H1 (cell line): ENCODE data around the gene DCHS1. TPM values are rescaled to one million over a fixed set of nuclear protein-coding genes. Genes with fewer than 3 reads are reported as not detected.

ENCODE experiments used
- CTCF ChIA-PET: fragments of 300-600 bp; sonication (Branson Sonifier 250); formaldehyde crosslinking; loops from one replicate; lab custom pipeline; 2021; ENCODE audit not compliant: partially characterized antibody; lab: Charles Lee
- POLR2A ChIA-PET: fragments of 300-600 bp; sonication (Branson Sonifier 250); formaldehyde crosslinking; loops from one replicate; lab custom pipeline; 2021; ENCODE audit warnings: inconsistent platforms; ENCODE audit not compliant: partially characterized antibody; lab: Charles Lee
- DNase-seq, 2 experiments: peaks; one replicate each; pipeline versions ENCODE4 v3.0.0 to v3.0.0-alpha.2; 2010 to 2022; ENCODE audit warnings: low spot score in 2 of 2, low read depth in 1 of 2, mixed read lengths in 1 of 2
- FAIRE-seq: peaks from 2 replicates; lab custom pipeline; 2011; peaks lifted over from hg19 to GRCh38; lab: Jason Lieb, UNC
- H2AFZ ChIP-seq: 2 replicates; pipeline ENCODE4 v1.8.1; 2012; ENCODE audit warnings: low read length, inconsistent platforms
- H2AK5ac ChIP-seq: 2 replicates; pipeline ENCODE4 v1.6.1; 2013; ENCODE audit warnings: low read depth, low read length
- H2BK120ac ChIP-seq: replicated peaks from 2 replicates; pipeline ENCODE3; 2013; ENCODE audit warnings: low read depth, low read length, inconsistent platforms
- H2BK12ac ChIP-seq: 2 replicates; pipeline ENCODE4 v1.6.1; 2013; ENCODE audit warnings: low read depth, low read length
- H2BK15ac ChIP-seq: 2 replicates; pipeline ENCODE4 v1.6.1; 2013; ENCODE audit warnings: low read length
- H2BK20ac ChIP-seq: 2 replicates; pipeline ENCODE4 v1.6.1; 2013; ENCODE audit warnings: low read length
- H2BK5ac ChIP-seq: 2 replicates; pipeline ENCODE4 v1.6.1; 2013; ENCODE audit warnings: low read depth, low read length
- H3K14ac ChIP-seq: 2 replicates; pipeline ENCODE4 v1.6.1; 2013; ENCODE audit warnings: inconsistent platforms; ENCODE audit not compliant: insufficient read length
- H3K18ac ChIP-seq: 2 replicates; pipeline ENCODE4 v1.6.1; 2013; ENCODE audit warnings: low read length; ENCODE audit errors: extremely low read depth
- H3K23ac ChIP-seq: 2 replicates; pipeline ENCODE4 v1.6.1; 2013; ENCODE audit warnings: inconsistent platforms; ENCODE audit not compliant: insufficient read length
- H3K23me2 ChIP-seq: 2 replicates; pipeline ENCODE4 v1.6.1; 2013; ENCODE audit warnings: low read depth, low read length
- H3K27ac ChIP-seq: 2 replicates; pipeline ENCODE4 v1.6.1; 2011; ENCODE audit warnings: low read depth, low read length, inconsistent platforms
- H3K27me3 ChIP-seq, 4 experiments: replicated peaks in 1 of 4; 1 replicate in 1 of 4; 2 replicates in 3 of 4; pipeline versions ENCODE4 v1.6.1 to v1.8.1; 2011 to 2013; ENCODE audit warnings: low read length in 3 of 4, mild to moderate bottlenecking in 3 of 4, inconsistent platforms in 2 of 4, mixed read lengths in 2 of 4, moderate library complexity in 1 of 4; ENCODE audit not compliant: control insufficient read depth in 3 of 4, insufficient read depth in 3 of 4; ENCODE audit errors: extremely low read depth in 1 of 4
- H3K36me3 ChIP-seq, 4 experiments: 2 replicates each; pipeline versions ENCODE4 v1.6.1 to v1.8.1; 2011 to 2013; ENCODE audit warnings: mild to moderate bottlenecking in 4 of 4, low read length in 3 of 4, moderate library complexity in 2 of 4, control low read depth in 1 of 4, inconsistent platforms in 1 of 4; ENCODE audit not compliant: insufficient read depth in 4 of 4, control insufficient read depth in 2 of 4
- H3K4ac ChIP-seq: replicated peaks from 2 replicates; pipeline ENCODE3; 2013; ENCODE audit warnings: low read length, low read depth, mixed read lengths, inconsistent platforms; ENCODE audit not compliant: insufficient read length
- H3K4me1 ChIP-seq, 4 experiments: replicated peaks in 1 of 4; 1 replicate in 1 of 4; 2 replicates in 3 of 4; pipeline versions ENCODE4 v1.6.1 to v1.8.1; 2011 to 2013; ENCODE audit warnings: low read length in 3 of 4, inconsistent platforms in 2 of 4, mixed read lengths in 1 of 4; ENCODE audit not compliant: insufficient read depth in 4 of 4, control insufficient read depth in 3 of 4
- H3K4me2 ChIP-seq, 2 experiments: 2 replicates each; pipeline versions ENCODE4 v1.6.1 to v1.8.1; 2011 to 2013; ENCODE audit warnings: low read depth in 2 of 2, low read length in 2 of 2, control low read depth in 1 of 2, inconsistent platforms in 1 of 2, mild to moderate bottlenecking in 1 of 2; ENCODE audit not compliant: insufficient read depth in 1 of 2
- H3K4me3 ChIP-seq, 4 experiments: fragments of 200-600, 300-600 bp in 1 of 4; sonication (generic), shearing (Covaris generic), sonication (Bioruptor Twin) in 1 of 4; 2 replicates each; pipeline versions ENCODE4 v1.5.1 to v1.8.1; 2011 to 2016; ENCODE audit warnings: low read length in 4 of 4, low read depth in 3 of 4, control low read depth in 2 of 4, inconsistent platforms in 2 of 4, mild to moderate bottlenecking in 2 of 4, mixed read lengths in 1 of 4, moderate library complexity in 1 of 4; ENCODE audit not compliant: insufficient read depth in 2 of 4; ENCODE audit errors: extremely low read depth in 1 of 4
- H3K56ac ChIP-seq: replicated peaks from 2 replicates; pipeline ENCODE3; 2013; ENCODE audit warnings: low read depth, mild to moderate bottlenecking, mixed read lengths, low read length, inconsistent platforms; ENCODE audit not compliant: insufficient read length
- H3K79me1 ChIP-seq: 2 replicates; pipeline ENCODE4 v1.6.1; 2013; ENCODE audit warnings: low read depth, low read length, control low read depth
- H3K79me2 ChIP-seq, 2 experiments: 2 replicates each; pipeline versions ENCODE4 v1.6.1 to v1.8.1; 2012 to 2013; ENCODE audit warnings: low read length in 2 of 2, mild to moderate bottlenecking in 2 of 2, inconsistent platforms in 1 of 2; ENCODE audit not compliant: insufficient read depth in 2 of 2, control insufficient read depth in 1 of 2
- H3K9ac ChIP-seq, 4 experiments: replicated peaks in 1 of 4; 1 replicate in 1 of 4; 2 replicates in 3 of 4; pipeline versions ENCODE4 v1.6.1 to v1.8.1; 2011 to 2013; ENCODE audit warnings: low read depth in 3 of 4, low read length in 3 of 4, control low read depth in 2 of 4, mild to moderate bottlenecking in 2 of 4, moderate library complexity in 2 of 4, inconsistent platforms in 1 of 4; ENCODE audit errors: extremely low read depth in 1 of 4
- H3K9me3 ChIP-seq, 2 experiments: 2 replicates each; pipeline versions ENCODE4 v1.6.1 to v1.8.1; 2012 to 2013; ENCODE audit warnings: mild to moderate bottlenecking in 2 of 2, moderate library complexity in 2 of 2, control low read depth in 1 of 2, inconsistent platforms in 1 of 2, low read depth in 1 of 2, low read length in 1 of 2, mixed read lengths in 1 of 2; ENCODE audit not compliant: insufficient read depth in 2 of 2
- H4K20me1 ChIP-seq, 2 experiments: replicated peaks in 1 of 2; 2 replicates each; pipeline versions ENCODE3 to v1.8.1; 2011 to 2013; ENCODE audit warnings: inconsistent platforms in 2 of 2, low read length in 2 of 2, mild to moderate bottlenecking in 1 of 2; ENCODE audit not compliant: insufficient read depth in 2 of 2, control insufficient read depth in 1 of 2
- H4K5ac ChIP-seq: 2 replicates; pipeline ENCODE4 v1.6.1; 2013; ENCODE audit warnings: low read length, low read depth, mixed read lengths, inconsistent platforms; ENCODE audit not compliant: insufficient read length
- H4K8ac ChIP-seq: 2 replicates; pipeline ENCODE4 v1.8.0; 2013; ENCODE audit warnings: mild to moderate bottlenecking, moderate library complexity, low read length, inconsistent platforms; ENCODE audit not compliant: insufficient read depth; ENCODE audit errors: extremely low read depth
- H4K91ac ChIP-seq: replicated peaks from 2 replicates; pipeline ENCODE3; 2013; ENCODE audit warnings: low read length, mixed read lengths, inconsistent platforms; ENCODE audit not compliant: insufficient read length
- ASH2L ChIP-seq: fragments of 200-600, 300-600 bp; sonication (generic); IDR thresholded peaks from one replicate; pipeline ENCODE4 v1.7.1; 2017; ENCODE audit warnings: low read length
- BCL11A ChIP-seq, 2 experiments: IDR thresholded peaks; one replicate each; pipeline ENCODE4 v1.6.1; 2011; ENCODE audit warnings: low read depth in 2 of 2, low read length in 2 of 2, mild to moderate bottlenecking in 2 of 2
- CHD2 ChIP-seq: IDR thresholded peaks from 2 replicates; pipeline ENCODE4 v1.6.1; 2012; ENCODE audit warnings: low read length, improper control_type of control experiment
- CREB1 ChIP-seq: IDR thresholded peaks from 2 replicates; pipeline ENCODE4 v1.6.1; 2012; ENCODE audit warnings: inconsistent platforms
- HDAC6 ChIP-seq: IDR thresholded peaks from one replicate; pipeline ENCODE4 v1.7.1; 2012; ENCODE audit warnings: low read depth, mild to moderate bottlenecking, inconsistent platforms, low read length, moderate library complexity
- PHF8 ChIP-seq: fragments of 200-600 bp; sonication (generic); conservative IDR thresholded peaks from 2 replicates; pipeline ENCODE4 v1.7.1; 2012; ENCODE audit warnings: low read depth, mild to moderate bottlenecking, inconsistent platforms, low read length, moderate library complexity
- POLR2AphosphoS5 ChIP-seq: IDR thresholded peaks from 2 replicates; pipeline ENCODE4 v1.6.1; 2011; ENCODE audit warnings: low read depth, low read length
- RAD21 ChIP-seq, 2 experiments: IDR thresholded peaks in 1 of 2; conservative IDR thresholded peaks in 1 of 2; 2 replicates each; pipeline ENCODE4 v1.6.1; 2011; ENCODE audit warnings: low read depth in 2 of 2, low read length in 2 of 2, improper control_type of control experiment in 1 of 2, inconsistent platforms in 1 of 2, mild to moderate bottlenecking in 1 of 2, moderate library complexity in 1 of 2
- RFX5 ChIP-seq: IDR thresholded peaks from 2 replicates; pipeline ENCODE4 v1.6.1; 2011; ENCODE audit warnings: low read depth, low read length, improper control_type of control experiment, borderline replicate concordance
- RNF2 ChIP-seq: fragments of 200-900, 300-1000 bp; sonication (generic); IDR thresholded peaks from 2 replicates; pipeline ENCODE4 v1.7.1; 2016; ENCODE audit warnings: borderline replicate concordance, low read depth, mild to moderate bottlenecking, antibody characterized with exemption, low read length; ENCODE audit not compliant: poor library complexity, severe bottlenecking; ENCODE audit errors: missing control alignments
- SAP30 ChIP-seq: fragments of 300-600 bp; sonication (generic); IDR thresholded peaks from 2 replicates; pipeline ENCODE4 v1.7.1; 2012; ENCODE audit warnings: low read length, moderate library complexity, mild to moderate bottlenecking, inconsistent platforms; ENCODE audit not compliant: insufficient read depth, insufficient replicate concordance
- SRF ChIP-seq: IDR thresholded peaks from 2 replicates; pipeline ENCODE4 v1.6.1; 2011; ENCODE audit warnings: mild to moderate bottlenecking, low read depth, low read length, moderate library complexity
- YY1 ChIP-seq: IDR thresholded peaks from 2 replicates; pipeline ENCODE4 v1.6.1; 2011; ENCODE audit warnings: low read depth, mild to moderate bottlenecking, low read length
- ZNF274 ChIP-seq: IDR thresholded peaks from 2 replicates; pipeline ENCODE4 v1.7.0; 2012; ENCODE audit warnings: low read length, borderline replicate concordance; ENCODE audit errors: extremely low read depth
- WGBS, 2 experiments: shearing (Covaris generic) in 1 of 2; methylation state at CpG; one replicate each; pipeline versions ENCODE4 v1.1.6 to v1.1.7; 2013 to 2015; ENCODE audit warnings: low lambda C conversion rate in 2 of 2, mixed read lengths in 2 of 2, inconsistent platforms in 1 of 2, low coverage in 1 of 2, missing lambda C conversion rate in 1 of 2; ENCODE audit not compliant: insufficient replicate concordance in 2 of 2, insufficient coverage in 1 of 2, insufficient read length in 1 of 2; ENCODE audit errors: extremely low coverage in 1 of 2, missing lambda C conversion rate in 1 of 2; 5-methylcytosine and 5-hydroxymethylcytosine counted together
- polyA plus RNA-seq, 7 experiments: library from polyadenylated mRNA; depleted of rRNA in 3 of 7; stranded (reverse) in 5 of 7; unstranded in 2 of 7; fragments of >200 nt in 5 of 7; fragments of 200-250 nt in 2 of 7; gene quantifications; 1 replicate in 5 of 7; 2 replicates in 1 of 7; 4 replicates in 1 of 7; pipeline versions ENCODE4 v1.2.1 to v1.2.3, GENCODE V29; 2011 to 2013; ENCODE audit warnings: missing spikeins in 2 of 7, mixed read lengths in 2 of 7
- total RNA-seq: library from RNA; stranded (reverse); fragmentation: NEBNext Ultra II Directional; extraction: Animal tissue kit (Norgen Biotek cat#: 25700); gene quantifications from 2 replicates; pipeline ENCODE4 v1.2.1, GENCODE V29; 2021

Gene DCHS1
- total and polyA plus RNA-seq, 2 of the 8 experiments (the other 6 are each of a cell fraction or from before 2014, with no cell fraction given) = 8.2 to 10.5 TPM

- Histone ChIP-seq H3K9me3 (no peaks in the 10 kb centered on the region), H2BK12ac (peak overlapping the region; percentile 39; the same call in 1 of the 2 replicates), H4K5ac (no peak overlapping the region), H3K79me2 (no peaks in the 10 kb centered on the region), H3K18ac (peak overlapping the region; percentile 60; the same call in 1 of the 2 replicates), H3K14ac (no peak overlapping the region), H3K23me2 (no peaks in the 10 kb centered on the region), H3K9ac (no peak overlapping the region), H2BK20ac (peak overlapping the region; percentile 97; the same call in 1 of the 2 replicates), H4K20me1 (no peaks in the 10 kb centered on the region), H3K56ac (no peak overlapping the region), H3K27ac (no peak overlapping the region), H2BK15ac (peak overlapping the region; percentile 88; the same call in 1 of the 2 replicates), H3K79me1 (no peaks in the 10 kb centered on the region), H3K4me3 (no peak overlapping the region), H2AK5ac (no peak overlapping the region; the same call in 1 of the 2 replicates), H2BK5ac (peak overlapping the region; percentile 66), H3K4me2 (peak overlapping the region in 1 of 2 experiments; percentile 12; a peak in 1 of 4 replicates), H3K4ac (no peak overlapping the region), H2AFZ (no peak overlapping the region), H3K27me3 (no peaks in the 10 kb centered on the region; a peak in 1 of 7 replicates), H2BK120ac (no peak overlapping the region), H3K4me1 (peaks cover 3 to 10% (median 5%) of the 10 kb centered on the region in 4 experiments; a peak in 6 of 7 replicates), H4K8ac (no peak overlapping the region; the same call in 1 of the 2 replicates), H3K36me3 (no peaks in the 10 kb centered on the region), H3K23ac (no peak overlapping the region), H4K91ac (peak overlapping the region; percentile 44)
- WGBS, 2 experiments = 84% methylated on average over 3 of the region's 3 CpGs; no CpG with 5 or more reads in 1 of the 2 experiments
- POLR2A ChIA-PET = interaction anchor here (0.6 to 1.5 kb wide), 11 partner anchors 9 to 1049 kb away, joined by 3 to 6 read pairs (median 3); partner anchors contain the start of genes DCHS1 and MRPL17
- CTCF ChIA-PET = interaction anchor here (0.6 to 3.6 kb wide), 5 partner anchors 21 to 172 kb away, joined by 3 to 9 read pairs (median 3); no protein-coding TSS in a partner anchor
- no peak for DNase-seq
- FAIRE-seq = no peak
- TF ChIP-seq ZNF274 (no peak), RNF2 (no peak), RAD21 (IDR thresholded peaks at IDR 0.05 in 1 of 2, conservative IDR thresholded peaks at IDR 0.05 in 1 of 2; ENCODE audit: low read depth in 2 of 2, low read length in 2 of 2) (no peak), YY1 (no peak), CREB1 (no peak), POLR2AphosphoS5 (no peak), ASH2L (no peak), SRF (no peak), SAP30 (no peak), PHF8 (no peak), CHD2 (no peak), HDAC6 (no peak), BCL11A (IDR thresholded peaks at IDR 0.05; ENCODE audit: low read depth in 2 of 2, low read length in 2 of 2) (no peak), RFX5 (no peak)
These were observed 9.1 kb downstream of the DCHS1 start for GRCh38 chr11:6646576-6646917.
